LNCaP clone FGC (cell line): ENCODE results near the gene FCN1.

ENCODE experiments used
- DNase-seq: peaks from one replicate; pipeline ENCODE4 v3.0.0-alpha.2; 2011; ENCODE audit warnings: low read depth
- H3K4me3 ChIP-seq: 2 replicates; pipeline ENCODE4 v1.5.1; 2011; ENCODE audit warnings: mild to moderate bottlenecking, low read depth, low read length, control low read depth
- TF ChIP-seq, protein P1 (sequence below): IDR thresholded peaks from 2 replicates; pipeline ENCODE4 v1.5.1; 2012; ENCODE audit warnings: mild to moderate bottlenecking; ENCODE audit not compliant: control insufficient read depth, insufficient read depth; ENCODE audit errors: extremely low read depth

FCN1 gene

DNA sequence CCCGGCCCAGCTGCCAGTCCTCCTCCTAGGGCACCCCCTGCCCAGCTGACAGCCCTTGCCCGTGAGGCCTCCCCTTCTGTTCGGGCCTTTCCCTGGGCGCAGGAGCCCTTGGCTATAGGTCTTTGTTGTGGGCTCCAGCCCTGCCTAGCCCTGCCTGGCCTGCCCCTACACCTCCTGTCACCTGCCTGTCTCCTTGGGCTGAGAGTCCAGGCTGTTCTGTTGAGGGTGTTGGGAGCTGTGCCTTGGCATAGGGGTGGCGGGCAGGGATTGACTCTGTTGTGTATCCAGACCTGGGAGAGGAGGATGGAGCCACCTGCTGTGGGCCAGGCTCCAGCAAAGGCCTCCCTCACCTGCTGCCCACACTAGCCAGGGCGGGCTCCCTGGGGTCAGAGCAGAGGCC lies 25.5 kb downstream of the FCN1 start:
- no peak overlapping the region for H3K4me3 ChIP-seq
- TF ChIP-seq, protein P1, sequence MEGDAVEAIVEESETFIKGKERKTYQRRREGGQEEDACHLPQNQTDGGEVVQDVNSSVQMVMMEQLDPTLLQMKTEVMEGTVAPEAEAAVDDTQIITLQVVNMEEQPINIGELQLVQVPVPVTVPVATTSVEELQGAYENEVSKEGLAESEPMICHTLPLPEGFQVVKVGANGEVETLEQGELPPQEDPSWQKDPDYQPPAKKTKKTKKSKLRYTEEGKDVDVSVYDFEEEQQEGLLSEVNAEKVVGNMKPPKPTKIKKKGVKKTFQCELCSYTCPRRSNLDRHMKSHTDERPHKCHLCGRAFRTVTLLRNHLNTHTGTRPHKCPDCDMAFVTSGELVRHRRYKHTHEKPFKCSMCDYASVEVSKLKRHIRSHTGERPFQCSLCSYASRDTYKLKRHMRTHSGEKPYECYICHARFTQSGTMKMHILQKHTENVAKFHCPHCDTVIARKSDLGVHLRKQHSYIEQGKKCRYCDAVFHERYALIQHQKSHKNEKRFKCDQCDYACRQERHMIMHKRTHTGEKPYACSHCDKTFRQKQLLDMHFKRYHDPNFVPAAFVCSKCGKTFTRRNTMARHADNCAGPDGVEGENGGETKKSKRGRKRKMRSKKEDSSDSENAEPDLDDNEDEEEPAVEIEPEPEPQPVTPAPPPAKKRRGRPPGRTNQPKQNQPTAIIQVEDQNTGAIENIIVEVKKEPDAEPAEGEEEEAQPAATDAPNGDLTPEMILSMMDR: no peak
- no peak for DNase-seq

DNA sequence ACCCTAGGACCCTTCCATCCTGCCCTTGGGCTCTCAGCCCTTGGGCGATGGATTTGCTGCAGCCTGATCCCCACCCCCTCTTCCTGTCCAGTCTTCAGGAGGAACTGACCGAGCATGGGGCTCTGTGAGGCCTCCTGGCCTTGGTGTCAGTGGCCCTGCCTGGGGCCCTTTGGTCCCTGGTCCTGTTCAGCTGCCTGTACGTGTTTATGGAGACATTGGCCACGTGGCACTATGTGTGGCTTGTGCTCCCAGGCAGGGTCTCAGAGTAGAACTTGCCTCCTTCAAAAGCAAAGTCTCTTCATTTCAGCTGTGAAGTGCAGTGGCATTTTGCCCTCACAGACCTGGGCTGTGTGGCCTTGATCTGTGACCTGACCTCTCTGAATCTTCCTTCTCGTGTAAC lies 26.0 kb downstream of the FCN1 start:
- DNase-seq: no peak
- TF ChIP-seq, protein P1: no peak
- no peak overlapping the region for H3K4me3 ChIP-seq

DNA sequence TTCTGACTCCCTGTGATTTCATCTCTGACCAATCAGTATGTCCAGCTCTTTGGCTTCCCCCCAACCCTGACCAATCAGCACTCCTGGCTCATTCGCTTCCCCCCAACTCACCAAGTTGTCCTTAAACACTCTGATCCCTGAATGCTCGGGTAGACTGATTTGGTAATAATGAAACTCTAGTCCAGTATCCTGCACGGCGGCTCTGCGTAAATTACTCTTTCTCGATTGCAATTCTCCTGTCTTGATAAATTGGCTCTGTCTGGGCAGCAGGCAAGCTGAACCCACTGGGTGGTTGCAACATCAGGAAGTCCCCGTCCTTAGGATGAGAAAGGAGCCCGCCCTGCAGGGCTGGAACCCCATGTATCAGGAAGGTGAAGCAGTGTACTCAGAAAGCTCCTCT lies 26.7 kb downstream of the FCN1 start:
- H3K4me3 ChIP-seq: no peak overlapping the region
- DNase-seq: no peak
- TF ChIP-seq, protein P1: no peak

DNA sequence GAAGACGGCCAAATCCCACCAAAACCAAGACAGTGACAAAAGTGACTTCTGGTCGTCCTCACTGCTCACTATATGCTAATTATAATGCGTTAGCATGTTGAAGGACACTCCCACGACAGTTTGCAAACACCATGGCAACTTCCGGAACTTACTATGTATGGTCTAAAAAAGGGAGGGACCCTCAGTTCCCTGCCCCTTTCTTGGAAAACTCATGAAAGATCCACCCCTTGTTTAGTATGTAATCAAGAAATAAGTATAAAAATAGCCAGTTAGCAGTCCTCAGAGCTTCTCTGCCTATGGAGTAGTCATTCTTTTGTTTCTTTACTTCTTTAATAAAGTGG lies 27.6 kb downstream of the FCN1 start:
- no peak overlapping the region for H3K4me3 ChIP-seq
- DNase-seq: no peak
- TF ChIP-seq, protein P1: no peak

DNA sequence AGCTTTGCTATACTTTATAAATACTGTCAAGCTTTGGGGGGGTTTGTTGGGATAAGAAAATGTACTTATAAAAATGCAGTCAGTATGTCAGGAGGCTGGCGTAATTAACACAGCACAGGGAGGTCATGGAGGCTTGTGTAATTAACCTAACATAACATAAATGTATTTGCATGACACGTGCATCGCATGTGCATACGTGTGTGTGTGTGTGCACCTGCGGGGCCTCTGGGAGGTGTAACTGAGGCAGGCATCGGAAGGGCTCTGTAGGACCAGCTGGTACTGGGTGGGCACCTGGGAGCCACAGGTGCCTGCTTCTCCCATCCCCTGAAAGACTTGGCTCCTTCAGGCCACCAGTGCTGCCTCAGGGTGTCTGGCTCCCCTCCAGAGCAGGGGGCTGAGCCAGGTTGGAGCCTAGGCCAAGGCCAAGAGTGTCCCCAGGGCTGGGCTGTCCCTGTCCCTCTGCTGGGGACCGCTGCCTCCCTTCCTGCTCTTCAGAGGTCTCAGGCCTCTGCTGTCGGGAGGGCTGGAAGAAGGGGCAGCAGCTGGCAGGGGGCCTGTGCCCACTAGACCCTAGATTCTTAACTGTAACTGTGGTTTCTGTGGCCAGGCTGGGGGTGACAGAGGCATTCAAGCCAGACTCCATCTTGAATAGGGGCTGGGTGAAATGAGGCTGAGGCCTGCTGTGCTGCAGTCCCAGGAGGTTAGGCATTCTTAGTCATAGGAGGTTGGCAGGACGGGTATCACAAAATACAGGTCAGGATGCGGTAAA lies 28.1 kb downstream of the FCN1 start:
- H3K4me3 ChIP-seq: no peak overlapping the region
- DNase-seq: no peak
- TF ChIP-seq, protein P1: no peak

DNA sequence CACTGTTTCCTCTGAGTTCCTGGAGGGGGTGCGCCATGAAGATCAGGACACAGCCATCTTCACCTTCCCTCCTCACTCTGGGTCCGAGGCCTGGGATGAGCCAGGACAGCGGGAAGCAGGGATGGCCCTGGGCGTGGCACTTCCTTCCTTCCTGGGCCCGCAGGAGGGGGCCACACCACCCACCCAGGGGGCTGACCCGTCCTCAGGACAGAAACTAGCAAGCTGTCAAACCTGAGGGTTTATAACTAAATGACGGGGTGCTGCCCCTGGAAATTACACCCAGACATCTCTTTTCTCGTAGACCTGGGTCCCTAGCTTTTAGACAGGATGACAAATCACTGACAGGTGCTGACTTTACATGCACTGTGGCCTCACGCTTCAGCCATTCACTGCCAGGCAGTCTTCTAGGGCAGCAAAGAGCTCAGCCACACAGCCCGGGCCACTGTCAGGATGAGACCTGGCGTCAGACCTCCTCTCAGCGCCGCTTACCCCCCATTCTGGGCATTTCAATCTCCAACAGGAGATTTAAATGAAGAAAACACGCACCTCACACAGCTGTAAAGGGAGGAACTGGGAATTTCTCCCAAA lies 29.0 kb downstream of the FCN1 start:
- TF ChIP-seq, protein P1: no peak
- H3K4me3 ChIP-seq: no peak overlapping the region
- DNase-seq: no peak
